H9 (cell line): ENCODE measurements around the gene ZSCAN9. TPM values are rescaled to one million over a fixed set of nuclear protein-coding genes. Genes with fewer than 3 reads are reported as not detected.

ENCODE experiments used
- DNase-seq: peaks from one replicate; pipeline ENCODE4 v3.0.0-alpha.2; 2017
- H2AFZ ChIP-seq: one replicate; pipeline ENCODE4 v1.6.1; 2013; ENCODE audit warnings: mild to moderate bottlenecking, low read length, control low read depth, moderate library complexity
- H2AK5ac ChIP-seq: 2 replicates; pipeline ENCODE4 v1.6.1; 2013; ENCODE audit warnings: low read length, control low read depth, mixed read lengths; ENCODE audit not compliant: insufficient read length
- H2BK120ac ChIP-seq: one replicate; pipeline ENCODE4 v1.6.1; 2013; ENCODE audit warnings: low read depth, mild to moderate bottlenecking, low read length, control low read depth, inconsistent platforms; ENCODE audit not compliant: poor library complexity, severe bottlenecking
- H2BK12ac ChIP-seq: 2 replicates; pipeline ENCODE4 v1.6.1; 2013; ENCODE audit warnings: low read length, control low read depth, mixed read lengths, low read depth; ENCODE audit not compliant: insufficient read length
- H2BK15ac ChIP-seq: 2 replicates; pipeline ENCODE4 v1.6.1; 2013; ENCODE audit warnings: low read depth, low read length, control low read depth
- H2BK20ac ChIP-seq: one replicate; pipeline ENCODE4 v1.6.1; 2013; ENCODE audit warnings: low read depth, mild to moderate bottlenecking, low read length, control low read depth, inconsistent platforms; ENCODE audit not compliant: poor library complexity, severe bottlenecking
- H2BK5ac ChIP-seq: 2 replicates; pipeline ENCODE4 v1.6.1; 2013; ENCODE audit warnings: low read length, control low read depth, mixed read lengths; ENCODE audit not compliant: insufficient read length
- H3K14ac ChIP-seq: 2 replicates; pipeline ENCODE4 v1.6.1; 2013; ENCODE audit warnings: low read length, control low read depth; ENCODE audit not compliant: insufficient read depth
- H3K18ac ChIP-seq: 2 replicates; pipeline ENCODE4 v1.6.1; 2013; ENCODE audit warnings: low read depth, mild to moderate bottlenecking, mixed read lengths, low read length, control low read depth; ENCODE audit not compliant: insufficient read length
- H3K23ac ChIP-seq: 2 replicates; pipeline ENCODE4 v1.6.1; 2013; ENCODE audit warnings: low read length, control low read depth, mixed read lengths, low read depth; ENCODE audit not compliant: insufficient read length
- H3K23me2 ChIP-seq: 2 replicates; pipeline ENCODE4 v1.6.1; 2013; ENCODE audit warnings: low read depth, mild to moderate bottlenecking, mixed read lengths, low read length, control low read depth; ENCODE audit not compliant: insufficient read length, poor library complexity, severe bottlenecking
- H3K27ac ChIP-seq: 2 replicates; pipeline ENCODE4 v1.5.1; 2013; ENCODE audit warnings: low read length, control low read depth, mixed read lengths, low read depth; ENCODE audit not compliant: insufficient read length
- H3K27me3 ChIP-seq: 2 replicates; pipeline ENCODE4 v1.6.1; 2013; ENCODE audit warnings: low read length, control low read depth, inconsistent platforms; ENCODE audit not compliant: insufficient read depth
- H3K4ac ChIP-seq: 2 replicates; pipeline ENCODE4 v1.6.1; 2013; ENCODE audit warnings: low read depth, mild to moderate bottlenecking, control low read depth, inconsistent platforms, low read length, moderate library complexity
- H3K4me1 ChIP-seq: 2 replicates; pipeline ENCODE4 v1.6.1; 2013; ENCODE audit warnings: low read length, control low read depth, inconsistent platforms; ENCODE audit not compliant: insufficient read depth
- H3K4me2 ChIP-seq: 2 replicates; pipeline ENCODE4 v1.6.1; 2013; ENCODE audit warnings: low read length, control low read depth, mixed read lengths; ENCODE audit not compliant: insufficient read length, insufficient read depth
- H3K56ac ChIP-seq: 2 replicates; pipeline ENCODE4 v1.6.1; 2013; ENCODE audit warnings: low read depth, mild to moderate bottlenecking, mixed read lengths, low read length, control low read depth; ENCODE audit not compliant: insufficient read length
- H3K79me1 ChIP-seq: 2 replicates; pipeline ENCODE4 v1.6.1; 2013; ENCODE audit warnings: low read depth, mild to moderate bottlenecking, moderate library complexity, low read length, control low read depth, inconsistent platforms; ENCODE audit not compliant: insufficient read depth, poor library complexity, severe bottlenecking
- H3K79me2 ChIP-seq: 2 replicates; pipeline ENCODE4 v1.6.1; 2013; ENCODE audit warnings: low read length, control low read depth, inconsistent platforms; ENCODE audit not compliant: insufficient read depth
- H3K9ac ChIP-seq: 2 replicates; pipeline ENCODE4 v1.6.1; 2013; ENCODE audit warnings: low read length, control low read depth, mixed read lengths; ENCODE audit not compliant: insufficient read length; ENCODE audit errors: extremely low read depth
- H3K9me3 ChIP-seq: one replicate; pipeline ENCODE4 v1.6.1; 2013; ENCODE audit warnings: low read depth, low read length, inconsistent platforms; ENCODE audit not compliant: control insufficient read depth
- H3T11ph ChIP-seq: one replicate; pipeline ENCODE4 v1.6.1; 2013; ENCODE audit warnings: mild to moderate bottlenecking, low read length, control low read depth, inconsistent platforms
- H4K20me1 ChIP-seq: one replicate; pipeline ENCODE4 v1.6.1; 2013; ENCODE audit not compliant: control insufficient read depth, insufficient read length, insufficient read depth
- H4K5ac ChIP-seq: 2 replicates; pipeline ENCODE4 v1.6.1; 2013; ENCODE audit warnings: low read depth, mild to moderate bottlenecking, mixed read lengths, low read length, control low read depth; ENCODE audit not compliant: insufficient read length
- H4K8ac ChIP-seq: replicated peaks from 2 replicates; pipeline ENCODE4 v1.6.1; 2013; ENCODE audit warnings: low read length, control low read depth, mixed read lengths, low read depth; ENCODE audit not compliant: insufficient read length
- H4K91ac ChIP-seq: 2 replicates; pipeline ENCODE4 v1.6.1; 2013; ENCODE audit warnings: low read depth, mild to moderate bottlenecking, moderate library complexity, mixed read lengths, low read length, control low read depth; ENCODE audit not compliant: insufficient read length
- H3K27ac Mint-ChIP-seq, 3 experiments: 2 replicates in 2 of 3; 3 replicates in 1 of 3; pipeline ENCODE4 v1.8.0; 2020 to 2021; ENCODE audit warnings: mixed read lengths in 3 of 3, mild to moderate bottlenecking in 1 of 3, moderate library complexity in 1 of 3
- H3K27me3 Mint-ChIP-seq: 2 replicates; pipeline ENCODE4 v1.8.0; 2021; ENCODE audit warnings: low read depth, mild to moderate bottlenecking, moderate library complexity, mixed read lengths
- H3K36me3 Mint-ChIP-seq, 3 experiments: 2 replicates in 2 of 3; 3 replicates in 1 of 3; pipeline ENCODE4 v1.8.0; 2020 to 2021; ENCODE audit warnings: low read depth in 3 of 3, mixed read lengths in 3 of 3; ENCODE audit not compliant: insufficient read depth in 1 of 3
- H3K4me1 Mint-ChIP-seq, 2 experiments: 2 replicates each; pipeline ENCODE4 v1.8.0; 2020; ENCODE audit warnings: mixed read lengths in 2 of 2
- H3K4me3 Mint-ChIP-seq, 2 experiments: 2 replicates in 1 of 2; 3 replicates in 1 of 2; pipeline ENCODE4 v1.8.0; 2020 to 2021; ENCODE audit warnings: mild to moderate bottlenecking in 2 of 2, mixed read lengths in 2 of 2, moderate library complexity in 1 of 2
- H3K9me3 Mint-ChIP-seq, 2 experiments: 2 replicates in 1 of 2; 3 replicates in 1 of 2; pipeline ENCODE4 v1.8.0; 2020; ENCODE audit warnings: mild to moderate bottlenecking in 2 of 2, mixed read lengths in 2 of 2, moderate library complexity in 1 of 2
- CTCF ChIP-seq: fragments of 200-600 bp; sonication (generic); conservative IDR thresholded peaks from 3 replicates; pipeline ENCODE4 v1.8.0; 2021; ENCODE audit warnings: antibody characterized with exemption, mild to moderate bottlenecking
- WGBS: extraction: QIAGEN DNeasy Blood & Tissue Kit; methylation state at CpG from one replicate; pipeline ENCODE4 v1.1.7; 2013; ENCODE audit warnings: missing lambda C conversion rate, low lambda C conversion rate, mixed read lengths; ENCODE audit not compliant: insufficient read length; ENCODE audit errors: extremely low coverage; 5-methylcytosine and 5-hydroxymethylcytosine counted together
- total RNA-seq: library from RNA; stranded (reverse); gene quantifications from 2 replicates; pipeline ENCODE4 v1.2.1, GENCODE V29; 2021

ZSCAN9 gene
- total RNA-seq, 1 experiment from 2014 or later = 11.5 TPM

- Histone ChIP-seq H3K27me3 (no peaks in the 10 kb centered on the region), H3K4me1 (no peaks in the 10 kb centered on the region), H4K20me1 (no peaks in the 10 kb centered on the region), H2AFZ (peak within 1 kb of the TSS; percentile 90), H2BK15ac (no peak within 1 kb of the TSS), H3K18ac (peak within 1 kb of the TSS; percentile 13), H3K79me1 (no peaks in the 10 kb centered on the region), H3K23ac (no peak within 1 kb of the TSS), H4K8ac (no peak within 1 kb of the TSS), H2BK5ac (no peak within 1 kb of the TSS), H3K27ac (peak within 1 kb of the TSS; percentile 48), H3T11ph (no peak within 1 kb of the TSS), H3K56ac (no peak within 1 kb of the TSS), H3K4ac (no peak within 1 kb of the TSS), H2AK5ac (no peak within 1 kb of the TSS), H3K4me2 (peak within 1 kb of the TSS; percentile 66), H2BK20ac (no peak within 1 kb of the TSS), H3K9ac (peak within 1 kb of the TSS; percentile 54), H3K79me2 (no peaks in the 10 kb centered on the region; the same call in 1 of the 2 replicates), H3K9me3 (no peaks in the 10 kb centered on the region), H3K23me2 (peaks cover 4% of the 10 kb centered on the region), H3K14ac (peak within 1 kb of the TSS; percentile 14; the same call in 1 of the 2 replicates), H2BK120ac (no peak within 1 kb of the TSS), H4K5ac (no peak within 1 kb of the TSS), H2BK12ac (no peak within 1 kb of the TSS), H4K91ac (no peak within 1 kb of the TSS)
- H3K9me3 Mint-ChIP-seq = no peaks in the 10 kb centered on the region
- peaks cover 0 to 3% of the 10 kb centered on the region in 2 experiments; a peak in 2 of 4 replicates for H3K4me1 Mint-ChIP-seq
- peaks cover 5% of the 10 kb centered on the region for H3K27me3 Mint-ChIP-seq
- DNase-seq = peak; percentile 85
- no peak for TF ChIP-seq CTCF
- peaks cover 0 to 3% (median 2%) of the 10 kb centered on the region in 3 experiments; a peak in 3 of 7 replicates for H3K36me3 Mint-ChIP-seq
- no CpG with 5 or more reads among the region's 32 CpGs for WGBS
- no peak within 1 kb of the TSS; a peak in 1 of 7 replicates for H3K27ac Mint-ChIP-seq
- no peak within 1 kb of the TSS for H3K4me3 Mint-ChIP-seq
Measured at GRCh38 chr6:28266962-28267694, 42.1 kb downstream of the ZSCAN9 start, which contains the start of gene ZSCAN26. TSS of gene ZSCAN26 (plus strand) at chr6:28267143. CDS start at chr6:28271920, 4,777 bp downstream.
